ENCODE data around the gene MT2A.
A peak's percentile ranks its signal among the peaks of the same experiment; 100 is the strongest.

DNA sequence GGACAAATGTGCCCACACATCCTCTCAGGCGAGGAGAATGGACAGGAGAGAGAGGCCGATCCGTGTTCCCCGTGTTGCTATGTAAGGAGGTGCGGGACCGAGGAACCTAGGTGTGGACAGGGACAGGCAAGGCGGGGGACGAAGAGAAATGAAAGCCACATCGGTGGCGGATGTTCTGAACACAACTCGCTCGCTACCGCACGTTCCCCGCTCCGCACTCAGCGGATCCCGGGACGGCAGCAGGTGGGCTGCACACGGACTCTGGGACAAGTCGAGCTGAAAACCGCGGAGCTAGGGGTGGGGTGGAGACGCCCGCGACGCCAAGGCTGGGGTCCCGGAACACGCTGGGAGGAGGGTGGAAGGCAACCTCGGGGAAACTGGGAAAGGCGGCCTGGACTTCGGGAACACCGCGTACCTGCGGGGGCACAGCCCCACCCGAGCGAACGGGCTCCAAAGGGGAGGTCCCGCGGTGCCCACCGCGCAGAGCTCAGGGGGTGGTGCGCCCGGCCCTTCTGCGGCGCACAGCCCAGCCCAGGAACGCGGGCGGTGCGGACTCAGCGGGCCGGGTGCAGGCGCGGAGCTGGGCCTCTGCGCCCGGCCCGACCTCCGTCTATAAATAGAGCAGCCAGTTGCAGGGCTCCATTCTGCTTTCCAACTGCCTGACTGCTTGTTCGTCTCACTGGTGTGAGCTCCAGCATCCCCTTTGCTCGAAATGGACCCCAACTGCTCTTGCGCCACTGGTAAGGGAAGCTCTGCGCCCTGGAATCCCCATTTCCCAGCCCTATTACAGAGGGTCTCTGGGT lies 17.0 kb downstream of the MT2A start, which contains the start of gene MT1E:
- TF ChIP-seq, protein P1, sequence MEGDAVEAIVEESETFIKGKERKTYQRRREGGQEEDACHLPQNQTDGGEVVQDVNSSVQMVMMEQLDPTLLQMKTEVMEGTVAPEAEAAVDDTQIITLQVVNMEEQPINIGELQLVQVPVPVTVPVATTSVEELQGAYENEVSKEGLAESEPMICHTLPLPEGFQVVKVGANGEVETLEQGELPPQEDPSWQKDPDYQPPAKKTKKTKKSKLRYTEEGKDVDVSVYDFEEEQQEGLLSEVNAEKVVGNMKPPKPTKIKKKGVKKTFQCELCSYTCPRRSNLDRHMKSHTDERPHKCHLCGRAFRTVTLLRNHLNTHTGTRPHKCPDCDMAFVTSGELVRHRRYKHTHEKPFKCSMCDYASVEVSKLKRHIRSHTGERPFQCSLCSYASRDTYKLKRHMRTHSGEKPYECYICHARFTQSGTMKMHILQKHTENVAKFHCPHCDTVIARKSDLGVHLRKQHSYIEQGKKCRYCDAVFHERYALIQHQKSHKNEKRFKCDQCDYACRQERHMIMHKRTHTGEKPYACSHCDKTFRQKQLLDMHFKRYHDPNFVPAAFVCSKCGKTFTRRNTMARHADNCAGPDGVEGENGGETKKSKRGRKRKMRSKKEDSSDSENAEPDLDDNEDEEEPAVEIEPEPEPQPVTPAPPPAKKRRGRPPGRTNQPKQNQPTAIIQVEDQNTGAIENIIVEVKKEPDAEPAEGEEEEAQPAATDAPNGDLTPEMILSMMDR (conservative IDR thresholded peaks at IDR 0.05; ENCODE audit: low read depth, low read length), result no peak
- TF ChIP-seq RAD21 (IDR thresholded peaks at IDR 0.05; ENCODE audit: low read length) (no peak), RCOR1 (IDR thresholded peaks at IDR 0.05; ENCODE audit: insufficient replicate concordance, low read length) (no peak), BHLHE40 (IDR thresholded peaks at IDR 0.05; ENCODE audit: low read depth, low read length) (no peak), RFX5 (IDR thresholded peaks at IDR 0.05; ENCODE audit: low read depth, low read length) (no peak), POLR2A (IDR thresholded peaks at IDR 0.05; ENCODE audit: low read depth, low read length) (peak; percentile 95)
- TF ChIP-seq, protein P2, sequence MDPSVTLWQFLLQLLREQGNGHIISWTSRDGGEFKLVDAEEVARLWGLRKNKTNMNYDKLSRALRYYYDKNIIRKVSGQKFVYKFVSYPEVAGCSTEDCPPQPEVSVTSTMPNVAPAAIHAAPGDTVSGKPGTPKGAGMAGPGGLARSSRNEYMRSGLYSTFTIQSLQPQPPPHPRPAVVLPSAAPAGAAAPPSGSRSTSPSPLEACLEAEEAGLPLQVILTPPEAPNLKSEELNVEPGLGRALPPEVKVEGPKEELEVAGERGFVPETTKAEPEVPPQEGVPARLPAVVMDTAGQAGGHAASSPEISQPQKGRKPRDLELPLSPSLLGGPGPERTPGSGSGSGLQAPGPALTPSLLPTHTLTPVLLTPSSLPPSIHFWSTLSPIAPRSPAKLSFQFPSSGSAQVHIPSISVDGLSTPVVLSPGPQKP (IDR thresholded peaks at IDR 0.05; ENCODE audit: borderline replicate concordance, low read depth, low read length), result no peak
